Astrocyte of the cerebellum (primary cell): ENCODE measurements around the gene HMCN1.
A peak's percentile ranks its signal among the peaks of the same experiment; 100 is the strongest.
"Not testable (repeated sequence)": the region's sequence is repeated elsewhere in the genome, so short reads cannot be mapped to it uniquely, and the experiment has no call there.

ENCODE experiments used
- DNase-seq: peaks from one replicate; pipeline ENCODE4 v3.0.0-alpha.2; 2011; ENCODE audit warnings: low read depth
- H3K4me3 ChIP-seq: 2 replicates; pipeline ENCODE4 v1.5.1; 2011; ENCODE audit warnings: mild to moderate bottlenecking, low read depth, low read length, moderate library complexity
- CTCF ChIP-seq: IDR thresholded peaks from 2 replicates; pipeline ENCODE4 v1.5.1; 2012; ENCODE audit warnings: low read length, low read depth, moderate library complexity, mild to moderate bottlenecking; ENCODE audit errors: missing control alignments
- in situ Hi-C: cut with HindIII; loops from 2 replicates; pipeline ENCODE4 v1.10.0; 2017; ENCODE audit warnings: low sequenced_read_pairs

Gene HMCN1

GRCh38 chr1:185789501-185790193, 55.5 kb downstream of the HMCN1 start:
- H3K4me3 ChIP-seq: no peak overlapping the region
- in situ Hi-C loops: no loop called here
- no peak for DNase-seq
- no peak for TF ChIP-seq CTCF

- peak; percentile 35 for DNase-seq
- no peak for TF ChIP-seq CTCF
- in situ Hi-C loops: no loop called here
- H3K4me3 ChIP-seq: no peak overlapping the region
These were observed 56.1 kb downstream of the HMCN1 start for GRCh38 chr1:185790194-185790735.

GRCh38 chr1:185792040-185792439, 57.8 kb downstream of the HMCN1 start:
- DNase-seq: no peak
- no peak for TF ChIP-seq CTCF
- H3K4me3 ChIP-seq: no peak overlapping the region
- in situ Hi-C loops: no loop called here

GRCh38 chr1:185794495-185794894, 60.3 kb downstream of the HMCN1 start:
- H3K4me3 ChIP-seq, DNase-seq, in situ Hi-C loops: not testable (repeated sequence)

- TF ChIP-seq CTCF: no peak
- no peak overlapping the region for H3K4me3 ChIP-seq
- in situ Hi-C loops: no loop called here
- peak; percentile 20 for DNase-seq
These were observed 61.0 kb downstream of the HMCN1 start for GRCh38 chr1:185795181-185795580.

- in situ Hi-C loops: no loop called here
- no peak overlapping the region for H3K4me3 ChIP-seq
- no peak for DNase-seq
- TF ChIP-seq CTCF: no peak
These were observed 64.3 kb downstream of the HMCN1 start for GRCh38 chr1:185798505-185798904.

- in situ Hi-C loops: loop anchor here (5.0 kb wide), 1 partner anchor 81 kb away; no protein-coding TSS in a partner anchor
- no peak for TF ChIP-seq CTCF
- H3K4me3 ChIP-seq: no peak overlapping the region
- DNase-seq: no peak
These were observed 69.0 kb downstream of the HMCN1 start for GRCh38 chr1:185803241-185803640.
